ENCODE measurements around the gene TMEM229B. TPM values are rescaled to one million over a fixed set of nuclear protein-coding genes. Genes with fewer than 3 reads are reported as not detected.

Gene TMEM229B
- total RNA-seq, 4 donors from 2014 or later: 0.84 to 6.6 (median 1.3) TPM

DNA sequence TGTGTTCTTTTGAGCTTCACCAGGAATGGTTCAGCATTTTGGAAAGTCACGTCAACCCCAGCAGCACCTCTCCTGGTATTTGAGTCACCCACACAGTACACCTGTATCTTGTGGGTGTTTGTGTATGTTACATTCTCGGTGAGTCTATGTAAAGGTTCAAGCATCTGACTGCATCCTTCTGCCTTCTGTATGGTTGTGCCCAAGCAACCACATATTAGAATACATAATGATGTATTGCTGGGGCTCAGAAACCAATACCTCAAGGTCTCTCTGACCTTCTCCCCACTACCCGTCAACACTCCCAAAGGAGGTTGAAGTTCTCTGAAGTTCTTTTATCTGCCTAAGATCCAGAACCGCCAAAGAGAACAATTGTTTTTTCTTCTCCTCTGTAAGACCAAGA lies 9.2 kb upstream of the TMEM229B start:
- ATAC-seq (ENCODE audit: low FRiP score): no peak
- no peak for DNase-seq (ENCODE audit: low spot score)
- TF ChIP-seq, protein P1, sequence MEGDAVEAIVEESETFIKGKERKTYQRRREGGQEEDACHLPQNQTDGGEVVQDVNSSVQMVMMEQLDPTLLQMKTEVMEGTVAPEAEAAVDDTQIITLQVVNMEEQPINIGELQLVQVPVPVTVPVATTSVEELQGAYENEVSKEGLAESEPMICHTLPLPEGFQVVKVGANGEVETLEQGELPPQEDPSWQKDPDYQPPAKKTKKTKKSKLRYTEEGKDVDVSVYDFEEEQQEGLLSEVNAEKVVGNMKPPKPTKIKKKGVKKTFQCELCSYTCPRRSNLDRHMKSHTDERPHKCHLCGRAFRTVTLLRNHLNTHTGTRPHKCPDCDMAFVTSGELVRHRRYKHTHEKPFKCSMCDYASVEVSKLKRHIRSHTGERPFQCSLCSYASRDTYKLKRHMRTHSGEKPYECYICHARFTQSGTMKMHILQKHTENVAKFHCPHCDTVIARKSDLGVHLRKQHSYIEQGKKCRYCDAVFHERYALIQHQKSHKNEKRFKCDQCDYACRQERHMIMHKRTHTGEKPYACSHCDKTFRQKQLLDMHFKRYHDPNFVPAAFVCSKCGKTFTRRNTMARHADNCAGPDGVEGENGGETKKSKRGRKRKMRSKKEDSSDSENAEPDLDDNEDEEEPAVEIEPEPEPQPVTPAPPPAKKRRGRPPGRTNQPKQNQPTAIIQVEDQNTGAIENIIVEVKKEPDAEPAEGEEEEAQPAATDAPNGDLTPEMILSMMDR (IDR thresholded peaks at IDR 0.05): no peak

DNA sequence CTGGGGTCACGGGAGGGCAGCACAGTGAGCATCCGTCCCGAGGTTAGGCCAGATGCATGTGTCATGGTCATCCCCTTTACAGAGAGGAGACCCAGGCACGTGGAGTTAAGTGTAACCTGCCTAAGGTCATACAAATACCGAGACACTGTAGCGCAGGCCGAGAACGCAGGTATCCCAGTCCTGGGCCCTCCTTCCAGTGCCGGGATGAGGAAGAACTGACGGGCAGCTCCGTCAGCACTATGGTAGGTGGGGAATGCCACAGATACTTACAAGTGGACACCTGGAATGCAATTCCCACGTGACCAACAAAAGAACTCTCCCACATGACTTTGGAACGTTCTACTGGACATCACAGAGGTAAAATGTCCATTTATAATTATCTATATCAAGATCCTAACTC lies 8.7 kb upstream of the TMEM229B start:
- no peak for DNase-seq (ENCODE audit: low spot score)
- no peak for ATAC-seq (ENCODE audit: low FRiP score)
- TF ChIP-seq, protein P1 (IDR thresholded peaks at IDR 0.05): no peak

DNA sequence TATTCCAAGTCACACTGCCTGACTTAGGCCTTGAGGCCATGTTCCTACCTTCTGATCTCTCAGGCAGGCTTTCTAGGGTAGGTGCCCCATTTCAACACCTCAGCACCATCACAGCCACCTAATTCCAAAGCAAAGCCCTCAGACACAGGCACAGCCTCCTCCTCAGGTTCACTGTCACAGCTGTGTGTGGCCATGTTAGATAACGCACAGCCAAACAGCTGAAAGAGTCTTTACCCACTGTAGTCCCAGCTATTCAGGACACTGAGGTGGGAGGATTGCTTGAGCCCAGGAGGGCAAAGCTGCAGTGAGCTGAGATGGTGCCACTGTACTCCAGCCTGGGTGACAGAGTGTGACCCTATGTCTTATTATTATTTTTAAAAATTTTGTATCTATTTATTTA lies 7.3 kb upstream of the TMEM229B start:
- no peak for DNase-seq (ENCODE audit: low spot score)
- TF ChIP-seq, protein P1 (IDR thresholded peaks at IDR 0.05): no peak
- no peak for ATAC-seq (ENCODE audit: low FRiP score)

DNA sequence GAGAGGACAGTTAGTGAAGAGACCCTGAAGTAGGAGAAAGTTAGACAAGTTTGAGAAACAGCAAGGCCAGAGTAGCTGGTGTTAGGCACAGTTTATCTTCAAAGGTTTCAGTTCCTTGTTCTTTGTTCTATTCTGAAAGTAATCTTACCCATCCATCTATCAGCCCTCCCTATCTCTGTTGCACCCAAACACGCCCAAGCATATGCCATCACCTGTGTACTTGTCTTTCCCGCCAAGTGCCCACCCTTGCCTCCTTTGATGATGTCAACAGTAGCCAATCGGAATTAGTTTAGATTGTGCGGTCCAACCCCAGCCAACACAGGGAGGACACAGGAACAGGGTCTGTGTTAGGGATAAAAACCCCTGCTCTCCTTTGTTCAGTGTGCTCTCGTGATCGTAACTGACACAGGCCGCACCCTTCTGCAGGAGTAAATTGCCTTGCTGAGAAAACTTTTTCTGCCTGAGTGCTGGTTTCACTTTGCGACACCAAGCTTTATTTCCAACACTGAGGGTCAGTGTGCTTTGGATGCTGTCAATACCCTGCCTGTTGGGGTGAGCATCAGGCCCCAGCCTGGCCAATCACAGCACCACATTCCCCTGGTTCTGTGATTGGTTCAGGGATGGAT lies 4.7 kb upstream of the TMEM229B start:
- TF ChIP-seq, protein P1 (IDR thresholded peaks at IDR 0.05): no peak
- ATAC-seq (ENCODE audit: low FRiP score) (no peak), DNase-seq (ENCODE audit: low spot score) (no peak)

DNA sequence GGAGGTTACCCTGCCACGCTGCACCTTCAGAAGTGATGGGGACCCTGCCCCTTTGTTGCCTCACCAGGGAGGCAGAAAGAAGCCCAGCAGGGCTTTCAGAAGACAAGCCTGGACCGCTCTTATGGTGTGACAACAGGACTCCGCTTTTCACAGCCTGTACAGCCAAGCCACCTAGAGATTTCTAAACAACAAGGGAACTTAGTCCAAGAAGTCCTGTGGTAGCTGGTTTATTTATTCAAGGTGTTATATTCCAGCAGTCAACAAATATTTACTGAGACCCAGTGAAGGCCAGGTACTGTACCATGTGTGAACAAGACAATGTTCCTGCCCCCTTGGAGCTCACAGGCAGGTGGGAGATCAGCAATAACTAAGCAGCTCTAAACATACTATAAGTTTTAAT lies 4.0 kb upstream of the TMEM229B start:
- TF ChIP-seq, protein P1 (IDR thresholded peaks at IDR 0.05): no peak
- no peak for ATAC-seq (ENCODE audit: low FRiP score)
- DNase-seq (ENCODE audit: low spot score): no peak

DNA sequence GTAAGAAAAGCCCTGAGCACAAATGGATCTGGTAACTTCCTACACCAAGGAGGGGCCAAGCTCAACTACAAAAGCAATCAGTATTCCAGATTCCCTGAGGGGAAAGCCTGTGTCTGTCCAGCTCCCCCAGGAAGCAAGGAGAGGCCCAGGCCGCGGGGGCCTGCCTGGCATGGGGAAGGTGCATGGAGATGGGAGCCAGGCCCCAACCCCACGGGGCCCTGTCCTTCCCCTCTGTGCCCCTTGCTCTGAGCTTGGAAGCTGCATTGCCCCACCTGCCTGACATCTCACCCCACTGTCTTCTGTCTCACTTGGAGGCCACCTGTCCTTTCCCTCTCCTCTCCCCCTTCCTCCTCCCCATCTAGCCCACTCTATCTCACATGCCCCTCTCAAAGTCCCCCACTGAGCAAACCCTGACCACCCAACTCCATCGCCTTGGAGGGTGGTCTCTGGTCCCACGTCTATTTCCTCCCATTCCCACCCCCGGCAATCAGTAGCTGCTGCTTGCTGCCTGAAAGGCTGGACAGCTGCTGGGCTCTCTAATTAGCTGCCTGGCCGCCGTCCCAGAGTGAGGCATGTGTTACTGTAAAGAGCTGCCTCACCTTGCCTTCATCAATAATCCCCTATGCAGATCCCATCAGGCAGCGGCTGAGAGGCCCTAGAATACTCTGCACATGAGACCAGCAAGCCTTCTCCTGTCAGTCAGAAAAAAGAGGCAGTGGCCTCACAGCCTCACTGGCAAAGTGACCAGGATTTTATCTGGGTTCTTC lies 3.4 kb upstream of the TMEM229B start:
- TF ChIP-seq, protein P1 (IDR thresholded peaks at IDR 0.05): no peak
- DNase-seq (ENCODE audit: low spot score) (no peak), ATAC-seq (ENCODE audit: low FRiP score) (no peak)

DNA sequence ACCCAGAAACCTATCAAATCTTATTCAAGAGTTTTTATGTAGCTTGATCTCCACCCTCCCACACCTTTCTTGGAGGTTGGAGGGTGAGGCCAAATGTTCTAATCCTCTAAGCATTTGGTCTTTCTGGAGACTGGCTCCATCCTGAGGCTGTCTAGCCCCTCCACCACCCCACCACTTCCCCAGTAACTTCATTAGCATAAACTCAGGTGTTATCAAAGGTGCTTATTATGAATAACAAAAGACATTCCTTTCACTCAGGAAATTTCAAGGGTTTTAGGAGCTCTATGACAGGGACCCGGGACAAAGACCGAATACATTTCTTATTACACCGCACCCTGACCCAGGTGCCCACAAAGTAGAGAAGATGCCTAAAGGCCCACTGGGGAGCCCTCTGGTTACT lies 2.8 kb upstream of the TMEM229B start:
- TF ChIP-seq, protein P1 (IDR thresholded peaks at IDR 0.05): no peak
- no peak for DNase-seq (ENCODE audit: low spot score)
- ATAC-seq (ENCODE audit: low FRiP score): no peak

Measured in omental fat pad (tissue), 4 donors.